Suppressor macrophage treated with lipopolysaccharide for 1 hour (primary cell): ENCODE data around the gene OR52W1.
"Not testable (repeated sequence)": the region's sequence is repeated elsewhere in the genome, so short reads cannot be mapped to it uniquely, and the experiment has no call there.

ENCODE experiments used
- DNase-seq, 3 donors: peaks; one replicate each; pipeline ENCODE4 v3.0.0-alpha.2; 2020 to 2022

OR52W1 gene

GRCh38 chr11:6217722-6218121, 18.7 kb downstream of the OR52W1 start:
- DNase-seq, result no peak

- peak; percentile 78 to 87 (median 84) for DNase-seq
Measured at GRCh38 chr11:6219359-6219758, 20.3 kb downstream of the OR52W1 start.

- no peak for DNase-seq
Measured at GRCh38 chr11:6223854-6224253, 24.8 kb downstream of the OR52W1 start.

- no peak for DNase-seq
Measured at GRCh38 chr11:6224421-6224820, 25.4 kb downstream of the OR52W1 start.

- no peak for DNase-seq
Measured at GRCh38 chr11:6225024-6225423, 26.0 kb downstream of the OR52W1 start.

GRCh38 chr11:6225896-6226295, 26.9 kb downstream of the OR52W1 start:
- peak; percentile 34 to 42 (median 36) for DNase-seq

GRCh38 chr11:6228520-6228919, 29.5 kb downstream of the OR52W1 start:
- DNase-seq, result no peak

GRCh38 chr11:6229911-6230310, 30.9 kb downstream of the OR52W1 start:
- no peak for DNase-seq

- peak in 1 of 3 donors; percentile 13 for DNase-seq
Measured at GRCh38 chr11:6232899-6233298, 33.9 kb downstream of the OR52W1 start.

- no peak for DNase-seq
Measured at GRCh38 chr11:6233984-6234386, 35.0 kb downstream of the OR52W1 start.

- DNase-seq, result peak; percentile 99 to 100 (median 100)
Measured at GRCh38 chr11:6234387-6235107, 35.5 kb downstream of the OR52W1 start, which contains the start of gene FHIP1B. Gene FHIP1B, minus strand, starts transcription at chr11:6234636. Its CDS starts 10,120 bp downstream, at chr11:6224516.

GRCh38 chr11:6237266-6237665, 38.2 kb downstream of the OR52W1 start:
- DNase-seq, result peak; percentile 73 to 86 (median 74)

GRCh38 chr11:6237761-6238302, 38.8 kb downstream of the OR52W1 start:
- DNase-seq, result no peak

GRCh38 chr11:6238902-6239301, 39.9 kb downstream of the OR52W1 start, which contains the start of gene CNGA4:
Gene CNGA4, plus strand, starts transcription at chr11:6239089. Its CDS starts 118 bp downstream, at chr11:6239207.
- DNase-seq, result no peak

- DNase-seq, result no peak
Measured at GRCh38 chr11:6240139-6240538, 41.1 kb downstream of the OR52W1 start.

- DNase-seq, result peak; percentile 47 to 65 (median 50)
Measured at GRCh38 chr11:6240781-6241180, 41.8 kb downstream of the OR52W1 start.

- no peak for DNase-seq
Measured at GRCh38 chr11:6241316-6241715, 42.3 kb downstream of the OR52W1 start.

- DNase-seq, result no peak
Measured at GRCh38 chr11:6245536-6245935, 46.5 kb downstream of the OR52W1 start.

- peak in 2 of 3 donors; percentile 31 to 41 for DNase-seq
Measured at GRCh38 chr11:6248248-6248647, 49.2 kb downstream of the OR52W1 start.

- DNase-seq, result not testable (repeated sequence)
Measured at GRCh38 chr11:6248897-6249296, 49.9 kb downstream of the OR52W1 start.
